Sigmoid colon (tissue), 7 donors: ENCODE measurements around the gene CSE1L. TPM values are rescaled to one million over a fixed set of nuclear protein-coding genes. Genes with fewer than 3 reads are reported as not detected.

Experiments used
- DNase-seq: peaks from one replicate; pipeline ENCODE4 v3.0.0-alpha.2; 2019
- H3K27ac ChIP-seq, 4 donors: fragments of 200-600 bp; sonication (generic); one replicate each; pipeline ENCODE4 v1.5.1; 2016 to 2019; ENCODE audit warnings: mild to moderate bottlenecking in 1 of 4
- H3K27me3 ChIP-seq, 3 donors: fragments of 200-600 bp; sonication (generic); one replicate each; pipeline ENCODE4 v1.5.1; 2019; ENCODE audit warnings: mild to moderate bottlenecking in 1 of 3
- H3K36me3 ChIP-seq, 4 donors: fragments of 200-600 bp; sonication (generic); one replicate each; pipeline ENCODE4 v1.5.1; 2016 to 2019
- H3K4me1 ChIP-seq, 4 donors: fragments of 200-600 bp; sonication (generic); one replicate each; pipeline ENCODE4 v1.5.1; 2017 to 2019
- H3K4me3 ChIP-seq, 4 donors: fragments of 200-600 bp; sonication (generic); one replicate each; pipeline ENCODE4 v1.5.1; 2017 to 2019; ENCODE audit warnings: mild to moderate bottlenecking in 2 of 4, moderate library complexity in 1 of 4
- H3K9me3 ChIP-seq, 4 donors: fragments of 200-600 bp in 3 of 4; sonication (generic) in 3 of 4; one replicate each; pipeline versions ENCODE4 v1.5.1 to v1.6.1; 2013 to 2019
- EP300 ChIP-seq, 4 donors: sonication (generic); formaldehyde crosslinking; IDR thresholded peaks; one replicate each; pipeline ENCODE4 v1.6.1; 2017; ENCODE audit warnings: antibody characterized with exemption in 4 of 4
- POLR2A ChIP-seq, 2 donors: fragments of 450-650 bp; IDR thresholded peaks; one replicate each; pipeline ENCODE4 v1.6.1; 2016; ENCODE audit warnings: antibody characterized with exemption in 2 of 2, mild to moderate bottlenecking in 2 of 2, moderate library complexity in 2 of 2
- POLR2AphosphoS5 ChIP-seq, 4 donors: sonication (generic); formaldehyde crosslinking; IDR thresholded peaks; one replicate each; pipeline ENCODE4 v1.6.1; 2017; ENCODE audit warnings: antibody characterized with exemption in 4 of 4
- whole genome bisulfite sequencing, 2 donors: extraction: QIAGEN DNeasy Blood & Tissue Kit; methylation state at CpG; one replicate each; pipeline ENCODE4 v1.1.7; 2013; 5-methylcytosine and 5-hydroxymethylcytosine counted together
- intact Hi-C: fragments of 100-400 bp; cut with DNase I; formaldehyde crosslinking; loops from one replicate; pipeline ENCODE4 v1.15.1; 2023
- polyA plus RNA-seq, 3 donors: library from polyadenylated mRNA; stranded (reverse); fragments of 200-250 nt; gene quantifications; one replicate each; pipeline ENCODE4 v1.2.3, GENCODE V29; 2013
- total RNA-seq, 4 donors: library from RNA; depleted of rRNA; stranded (reverse); fragments of >200 nt; gene quantifications; one replicate each; pipeline ENCODE4 v1.1.0, GENCODE V29; 2016
- TF ChIP-seq, protein P1 (sequence below), 4 experiments: fragments of 450-650 bp in 3 of 4; fragments of 200-600 bp in 1 of 4; IDR thresholded peaks; one replicate each; pipeline ENCODE4 v1.5.1; 2016 to 2019; ENCODE audit warnings: antibody characterized with exemption in 4 of 4, mild to moderate bottlenecking in 3 of 4, moderate library complexity in 2 of 4
- donor health status: healthy with polysubstance abuse.
- donor health status: Bipolar disorder and iron deficiency.
- donor health status: healthy.

The CSE1L gene, protein sequence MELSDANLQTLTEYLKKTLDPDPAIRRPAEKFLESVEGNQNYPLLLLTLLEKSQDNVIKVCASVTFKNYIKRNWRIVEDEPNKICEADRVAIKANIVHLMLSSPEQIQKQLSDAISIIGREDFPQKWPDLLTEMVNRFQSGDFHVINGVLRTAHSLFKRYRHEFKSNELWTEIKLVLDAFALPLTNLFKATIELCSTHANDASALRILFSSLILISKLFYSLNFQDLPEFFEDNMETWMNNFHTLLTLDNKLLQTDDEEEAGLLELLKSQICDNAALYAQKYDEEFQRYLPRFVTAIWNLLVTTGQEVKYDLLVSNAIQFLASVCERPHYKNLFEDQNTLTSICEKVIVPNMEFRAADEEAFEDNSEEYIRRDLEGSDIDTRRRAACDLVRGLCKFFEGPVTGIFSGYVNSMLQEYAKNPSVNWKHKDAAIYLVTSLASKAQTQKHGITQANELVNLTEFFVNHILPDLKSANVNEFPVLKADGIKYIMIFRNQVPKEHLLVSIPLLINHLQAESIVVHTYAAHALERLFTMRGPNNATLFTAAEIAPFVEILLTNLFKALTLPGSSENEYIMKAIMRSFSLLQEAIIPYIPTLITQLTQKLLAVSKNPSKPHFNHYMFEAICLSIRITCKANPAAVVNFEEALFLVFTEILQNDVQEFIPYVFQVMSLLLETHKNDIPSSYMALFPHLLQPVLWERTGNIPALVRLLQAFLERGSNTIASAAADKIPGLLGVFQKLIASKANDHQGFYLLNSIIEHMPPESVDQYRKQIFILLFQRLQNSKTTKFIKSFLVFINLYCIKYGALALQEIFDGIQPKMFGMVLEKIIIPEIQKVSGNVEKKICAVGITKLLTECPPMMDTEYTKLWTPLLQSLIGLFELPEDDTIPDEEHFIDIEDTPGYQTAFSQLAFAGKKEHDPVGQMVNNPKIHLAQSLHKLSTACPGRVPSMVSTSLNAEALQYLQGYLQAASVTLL
- total RNA-seq (10 to 100 TPM; 34.6 to 43.9 (median 39.5) TPM), polyA plus RNA-seq (10 to 100 TPM; 10.2 to 30.4 (median 14.8) TPM)

DNA sequence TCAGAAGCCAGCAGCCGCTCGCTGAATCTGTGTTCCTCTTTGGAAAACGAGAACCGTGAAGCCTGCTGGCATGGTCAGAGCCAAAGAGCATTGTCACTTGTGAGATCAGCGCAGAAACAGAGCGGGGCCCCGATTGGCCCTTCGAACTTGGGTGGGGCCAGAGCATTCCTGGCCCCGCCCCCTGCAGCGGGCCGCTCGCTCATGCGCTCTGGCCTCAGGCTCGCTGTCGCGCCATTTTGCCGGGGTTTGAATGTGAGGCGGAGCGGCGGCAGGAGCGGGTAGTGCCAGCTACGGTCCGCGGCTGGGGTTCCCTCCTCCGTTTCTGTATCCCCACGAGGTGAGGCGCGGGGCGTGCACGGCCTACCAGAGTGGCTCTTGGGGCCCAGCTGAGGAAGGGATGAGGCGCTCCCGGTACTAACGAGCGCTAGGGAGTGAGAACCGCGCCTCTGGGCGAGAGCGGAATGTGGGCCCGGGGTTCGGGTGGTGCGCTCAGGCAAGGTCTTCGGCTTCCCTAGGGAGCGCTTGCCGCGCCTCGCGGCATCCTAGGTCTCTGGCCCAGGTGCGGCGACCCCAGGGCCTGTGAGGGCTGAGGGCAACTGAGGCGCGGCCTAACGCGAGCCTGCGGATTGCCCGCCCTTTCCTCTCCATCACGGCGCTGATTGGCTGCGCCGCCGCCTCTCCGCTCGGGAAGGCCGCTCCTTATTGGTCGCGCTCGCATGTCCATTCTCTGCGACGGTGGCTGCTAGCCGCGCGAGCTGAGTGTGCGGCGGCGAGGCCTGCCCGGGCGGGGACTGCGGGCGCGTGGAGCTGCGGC lies at the start of gene CSE1L:
Gene CSE1L (plus strand): TSS at position 226 of the 814 bp plus-strand sequence. CDS start 12,152 bp downstream, outside the sequence.
- peak within 1 kb of the TSS; percentile 89 to 99 (median 97) for H3K27ac ChIP-seq
- H3K27me3 ChIP-seq, result no peaks in the 10 kb centered on the region
- DNase-seq, result peak; percentile 98
- 0% methylated on average over 80 of the region's 80 CpGs for WGBS, 2 donors
- peak within 1 kb of the TSS; percentile 78 to 100 (median 96) for H3K4me3 ChIP-seq
- intact Hi-C loops, result no loop called here
- TF ChIP-seq, protein P1, sequence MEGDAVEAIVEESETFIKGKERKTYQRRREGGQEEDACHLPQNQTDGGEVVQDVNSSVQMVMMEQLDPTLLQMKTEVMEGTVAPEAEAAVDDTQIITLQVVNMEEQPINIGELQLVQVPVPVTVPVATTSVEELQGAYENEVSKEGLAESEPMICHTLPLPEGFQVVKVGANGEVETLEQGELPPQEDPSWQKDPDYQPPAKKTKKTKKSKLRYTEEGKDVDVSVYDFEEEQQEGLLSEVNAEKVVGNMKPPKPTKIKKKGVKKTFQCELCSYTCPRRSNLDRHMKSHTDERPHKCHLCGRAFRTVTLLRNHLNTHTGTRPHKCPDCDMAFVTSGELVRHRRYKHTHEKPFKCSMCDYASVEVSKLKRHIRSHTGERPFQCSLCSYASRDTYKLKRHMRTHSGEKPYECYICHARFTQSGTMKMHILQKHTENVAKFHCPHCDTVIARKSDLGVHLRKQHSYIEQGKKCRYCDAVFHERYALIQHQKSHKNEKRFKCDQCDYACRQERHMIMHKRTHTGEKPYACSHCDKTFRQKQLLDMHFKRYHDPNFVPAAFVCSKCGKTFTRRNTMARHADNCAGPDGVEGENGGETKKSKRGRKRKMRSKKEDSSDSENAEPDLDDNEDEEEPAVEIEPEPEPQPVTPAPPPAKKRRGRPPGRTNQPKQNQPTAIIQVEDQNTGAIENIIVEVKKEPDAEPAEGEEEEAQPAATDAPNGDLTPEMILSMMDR (IDR thresholded peaks at IDR 0.05), result peak in 2 of 4 experiments; percentile 51 to 66
- TF ChIP-seq EP300 (IDR thresholded peaks at IDR 0.05), result no peak
- peak; percentile 90 to 96 (median 93) for TF ChIP-seq POLR2AphosphoS5 (IDR thresholded peaks at IDR 0.05)
- TF ChIP-seq POLR2A (IDR thresholded peaks at IDR 0.05), result peak; percentile 65 to 80
- peaks cover 0 to 20% (median 12%) of the 10 kb centered on the region in 4 donors for H3K4me1 ChIP-seq
- peaks cover 0 to 2% (median 0%) of the 10 kb centered on the region in 4 donors for H3K36me3 ChIP-seq
- no peaks in the 10 kb centered on the region for H3K9me3 ChIP-seq

DNA sequence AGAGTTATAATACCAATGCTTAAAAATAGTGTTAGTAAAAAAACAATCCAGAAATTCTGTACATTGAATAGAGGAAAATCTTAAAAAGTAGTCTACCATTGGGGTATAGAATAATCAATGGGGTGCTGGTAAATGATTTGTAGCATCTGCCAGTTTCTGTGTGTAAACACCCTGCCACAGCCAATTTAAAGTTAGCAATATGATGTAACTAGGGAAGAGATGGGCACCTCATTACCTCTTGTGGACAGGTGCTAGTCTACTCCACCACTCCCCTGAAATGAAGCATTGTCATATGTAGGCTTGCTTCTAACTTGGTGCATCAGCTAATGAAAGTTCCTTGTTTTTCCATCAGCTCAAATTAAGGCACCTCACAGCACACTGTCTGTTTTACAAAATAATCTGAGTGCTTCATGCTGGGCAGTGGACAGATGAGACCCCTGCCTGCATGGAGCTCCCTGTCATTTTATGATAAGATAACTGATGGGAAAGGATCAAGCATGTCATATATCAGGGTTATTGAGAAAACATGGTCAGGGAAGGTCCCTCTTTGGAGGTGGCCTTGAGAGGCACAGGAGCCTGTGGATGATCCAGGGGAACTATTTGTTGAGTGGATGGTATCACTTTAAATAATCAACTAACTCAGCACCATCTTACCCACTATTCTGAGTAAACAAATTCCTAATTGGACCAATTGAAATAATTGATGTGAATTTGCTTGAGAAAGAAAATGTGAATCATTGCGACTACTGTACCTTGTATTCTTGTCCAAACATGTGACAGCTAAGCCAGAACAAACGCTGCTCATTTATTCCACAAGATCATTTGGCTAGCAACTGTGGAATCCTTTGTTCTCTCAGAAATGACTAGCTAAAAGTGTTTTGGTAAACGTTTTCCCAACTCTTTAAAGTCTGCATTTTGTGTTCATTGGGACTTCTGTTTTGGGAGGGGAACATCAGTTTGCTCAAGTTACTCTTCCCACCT lies 45.9 kb upstream of the CSE1L start:
- no peaks in the 10 kb centered on the region for H3K9me3 ChIP-seq
- H3K27me3 ChIP-seq, result no peaks in the 10 kb centered on the region
- H3K4me3 ChIP-seq, result no peak overlapping the region
- H3K4me1 ChIP-seq, result no peaks in the 10 kb centered on the region
- H3K36me3 ChIP-seq, result peaks cover 20 to 87% (median 37%) of the 10 kb centered on the region in 4 donors
- TF ChIP-seq EP300 (IDR thresholded peaks at IDR 0.05), result no peak
- no peak for TF ChIP-seq POLR2AphosphoS5 (IDR thresholded peaks at IDR 0.05)
- TF ChIP-seq POLR2A (IDR thresholded peaks at IDR 0.05), result no peak
- intact Hi-C loops, result no loop called here
- WGBS, 2 donors, result 68 to 78% methylated on average over 3 of the region's 3 CpGs
- DNase-seq, result no peak
- H3K27ac ChIP-seq, result no peak overlapping the region

DNA sequence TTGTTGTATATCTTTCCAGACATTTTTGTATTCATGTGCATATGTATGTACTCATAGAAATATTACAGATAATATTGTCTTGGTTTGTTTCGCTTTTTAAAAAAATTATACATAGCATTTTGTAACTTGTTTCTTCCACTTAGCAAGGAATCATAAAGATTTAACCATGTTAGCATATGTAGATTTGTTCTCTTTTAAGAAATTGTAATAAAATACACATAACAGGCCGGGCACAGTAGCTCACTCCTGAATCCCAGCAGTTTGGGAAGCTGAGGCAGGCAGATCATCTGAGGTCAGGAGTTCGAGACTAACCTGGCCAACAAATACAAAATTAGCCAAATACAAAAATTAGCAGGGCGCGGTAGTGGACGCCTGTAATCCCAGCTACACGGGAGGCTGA lies 44.4 kb upstream of the CSE1L start:
- no peaks in the 10 kb centered on the region for H3K9me3 ChIP-seq
- no peak overlapping the region for H3K27ac ChIP-seq
- H3K4me3 ChIP-seq, result no peak overlapping the region
- intact Hi-C loops, result no loop called here
- H3K36me3 ChIP-seq, result peaks cover 17 to 87% (median 39%) of the 10 kb centered on the region in 4 donors
- TF ChIP-seq POLR2A (IDR thresholded peaks at IDR 0.05) (no peak), POLR2AphosphoS5 (IDR thresholded peaks at IDR 0.05) (no peak), EP300 (IDR thresholded peaks at IDR 0.05) (no peak)
- TF ChIP-seq, protein P1 (IDR thresholded peaks at IDR 0.05), result no peak
- WGBS, 2 donors, result 96 to 97% methylated on average over 7 of the region's 7 CpGs
- DNase-seq, result no peak
- H3K4me1 ChIP-seq, result no peaks in the 10 kb centered on the region
- H3K27me3 ChIP-seq, result no peaks in the 10 kb centered on the region

DNA sequence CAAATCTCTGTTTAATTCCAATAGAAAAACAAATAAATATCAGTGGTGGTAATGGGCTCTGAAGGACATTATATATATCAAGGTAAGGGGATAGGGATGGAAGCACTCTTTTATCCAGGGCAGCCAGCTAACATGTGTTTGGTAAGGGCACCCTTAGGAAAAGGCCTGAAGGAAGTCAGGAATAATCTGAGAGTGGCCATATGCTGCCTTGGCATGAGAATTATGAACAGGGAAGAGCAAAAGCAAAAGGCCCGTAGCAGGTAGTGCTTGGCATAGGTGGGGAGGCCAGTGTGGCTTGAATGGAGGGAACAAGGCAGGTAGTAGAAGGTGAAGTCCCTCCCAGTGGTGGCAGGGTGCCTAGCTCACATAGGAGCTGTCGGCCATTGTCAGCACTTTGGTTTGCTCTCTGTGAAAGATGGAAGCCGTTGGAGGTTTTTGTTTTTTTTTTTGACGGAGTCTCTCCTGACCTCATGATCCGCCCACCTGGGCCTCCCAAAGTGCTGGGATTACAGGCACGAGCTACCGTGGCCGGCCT lies 39.6 kb upstream of the CSE1L start:
- no peaks in the 10 kb centered on the region for H3K4me1 ChIP-seq
- H3K9me3 ChIP-seq, result no peaks in the 10 kb centered on the region

More for the DNA sequence above, 39.6 kb upstream of the CSE1L start:
- no peak for DNase-seq
- no peak for TF ChIP-seq POLR2A (IDR thresholded peaks at IDR 0.05)
- TF ChIP-seq, protein P1 (IDR thresholded peaks at IDR 0.05), result no peak
- no peak for TF ChIP-seq POLR2AphosphoS5 (IDR thresholded peaks at IDR 0.05)
- no peak for TF ChIP-seq EP300 (IDR thresholded peaks at IDR 0.05)
- 88 to 93% methylated on average over 8 of the region's 8 CpGs for WGBS, 2 donors
- H3K27ac ChIP-seq, result no peak overlapping the region
- H3K4me3 ChIP-seq, result no peak overlapping the region
- intact Hi-C loops, result no loop called here
- peaks cover 14 to 86% (median 28%) of the 10 kb centered on the region in 4 donors for H3K36me3 ChIP-seq
- no peaks in the 10 kb centered on the region for H3K27me3 ChIP-seq
